MM.1S (cell line): ENCODE measurements around the gene SPATA31E1.

Source experiments
- DNase-seq: peaks from one replicate; pipeline ENCODE4 v3.0.0-alpha.2; 2015
- H2AFZ ChIP-seq: fragments of 300-600 bp; sonication (generic); 2 replicates; pipeline ENCODE4 v1.6.0; 2016; ENCODE audit warnings: antibody characterized with exemption, low read length
- H3F3A ChIP-seq: fragments of 300-600 bp; sonication (generic); 2 replicates; pipeline ENCODE4 v1.6.1; 2016; ENCODE audit warnings: mild to moderate bottlenecking, antibody characterized with exemption, low read length, moderate library complexity, mixed read lengths; ENCODE audit not compliant: insufficient read depth
- H3K27ac ChIP-seq: fragments of 300-600 bp; sonication (generic); 2 replicates; pipeline ENCODE4 v1.5.1; 2016; ENCODE audit warnings: mild to moderate bottlenecking, low read length
- H3K27me3 ChIP-seq: fragments of 300-600 bp; sonication (generic); replicated peaks from 2 replicates; pipeline ENCODE4 v1.6.0; 2016; ENCODE audit warnings: low read length; ENCODE audit not compliant: insufficient read depth
- H3K36me3 ChIP-seq: fragments of 300-600 bp; sonication (generic); replicated peaks from 2 replicates; pipeline ENCODE4 v1.6.1; 2016; ENCODE audit warnings: mild to moderate bottlenecking, low read length, mixed read lengths; ENCODE audit not compliant: insufficient read depth
- H3K4me1 ChIP-seq: fragments of 300-600 bp; sonication (generic); 2 replicates; pipeline ENCODE4 v1.6.1; 2016; ENCODE audit warnings: low read length, mixed read lengths
- H3K4me2 ChIP-seq: fragments of 300-600 bp; sonication (generic); 2 replicates; pipeline ENCODE4 v1.6.0; 2016; ENCODE audit warnings: low read depth, low read length
- H3K4me3 ChIP-seq: fragments of 300-600 bp; sonication (generic); 2 replicates; pipeline ENCODE4 v1.5.1; 2016; ENCODE audit warnings: low read length, mixed read lengths
- H3K79me2 ChIP-seq: fragments of 300-600 bp; sonication (generic); 2 replicates; pipeline ENCODE4 v1.6.1; 2016; ENCODE audit warnings: mixed run types, low read length, mixed read lengths
- H3K9ac ChIP-seq: fragments of 300-600 bp; sonication (generic); 2 replicates; pipeline ENCODE4 v1.6.1; 2016; ENCODE audit warnings: low read length, mixed read lengths
- H3K9me2 ChIP-seq: fragments of 300-600 bp; sonication (generic); replicated peaks from 2 replicates; pipeline ENCODE4 v1.6.1; 2016; ENCODE audit warnings: mild to moderate bottlenecking, low read length, mixed read lengths; ENCODE audit not compliant: insufficient read depth
- H3K9me3 ChIP-seq: fragments of 300-600 bp; sonication (generic); replicated peaks from 2 replicates; pipeline ENCODE4 v1.6.1; 2016; ENCODE audit warnings: mild to moderate bottlenecking, low read length, mixed read lengths; ENCODE audit not compliant: insufficient read depth
- H4K20me1 ChIP-seq: fragments of 300-600 bp; sonication (generic); 2 replicates; pipeline ENCODE4 v1.6.1; 2016; ENCODE audit warnings: mild to moderate bottlenecking, low read length, moderate library complexity, mixed read lengths; ENCODE audit not compliant: insufficient read depth
- EZH2 ChIP-seq: fragments of 300-600 bp; sonication (generic); optimal IDR thresholded peaks from 2 replicates; pipeline ENCODE3; 2017; ENCODE audit warnings: low read depth, mild to moderate bottlenecking, antibody characterized with exemption, low read length, mixed read lengths
- EZH2phosphoT487 ChIP-seq: fragments of 300-600 bp; sonication (generic); IDR thresholded peaks from 2 replicates; pipeline ENCODE4 v1.6.1; 2018; ENCODE audit warnings: antibody characterized with exemption, low read length
- TF ChIP-seq, protein P1 (sequence below): fragments of 300-600 bp; sonication (generic); IDR thresholded peaks from 2 replicates; pipeline ENCODE4 v1.5.1; 2016; ENCODE audit warnings: antibody characterized with exemption, low read length, mixed read lengths

The SPATA31E1 gene

GRCh38 chr9:87863882-87864465 is 18.7 kb upstream of the SPATA31E1 start:
- Histone ChIP-seq H3K27ac (no peak overlapping the region), H2AFZ (no peak overlapping the region)
- no peak for TF ChIP-seq EZH2
- TF ChIP-seq, protein P1, sequence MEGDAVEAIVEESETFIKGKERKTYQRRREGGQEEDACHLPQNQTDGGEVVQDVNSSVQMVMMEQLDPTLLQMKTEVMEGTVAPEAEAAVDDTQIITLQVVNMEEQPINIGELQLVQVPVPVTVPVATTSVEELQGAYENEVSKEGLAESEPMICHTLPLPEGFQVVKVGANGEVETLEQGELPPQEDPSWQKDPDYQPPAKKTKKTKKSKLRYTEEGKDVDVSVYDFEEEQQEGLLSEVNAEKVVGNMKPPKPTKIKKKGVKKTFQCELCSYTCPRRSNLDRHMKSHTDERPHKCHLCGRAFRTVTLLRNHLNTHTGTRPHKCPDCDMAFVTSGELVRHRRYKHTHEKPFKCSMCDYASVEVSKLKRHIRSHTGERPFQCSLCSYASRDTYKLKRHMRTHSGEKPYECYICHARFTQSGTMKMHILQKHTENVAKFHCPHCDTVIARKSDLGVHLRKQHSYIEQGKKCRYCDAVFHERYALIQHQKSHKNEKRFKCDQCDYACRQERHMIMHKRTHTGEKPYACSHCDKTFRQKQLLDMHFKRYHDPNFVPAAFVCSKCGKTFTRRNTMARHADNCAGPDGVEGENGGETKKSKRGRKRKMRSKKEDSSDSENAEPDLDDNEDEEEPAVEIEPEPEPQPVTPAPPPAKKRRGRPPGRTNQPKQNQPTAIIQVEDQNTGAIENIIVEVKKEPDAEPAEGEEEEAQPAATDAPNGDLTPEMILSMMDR: no peak
- no peak for TF ChIP-seq EZH2phosphoT487

DNA sequence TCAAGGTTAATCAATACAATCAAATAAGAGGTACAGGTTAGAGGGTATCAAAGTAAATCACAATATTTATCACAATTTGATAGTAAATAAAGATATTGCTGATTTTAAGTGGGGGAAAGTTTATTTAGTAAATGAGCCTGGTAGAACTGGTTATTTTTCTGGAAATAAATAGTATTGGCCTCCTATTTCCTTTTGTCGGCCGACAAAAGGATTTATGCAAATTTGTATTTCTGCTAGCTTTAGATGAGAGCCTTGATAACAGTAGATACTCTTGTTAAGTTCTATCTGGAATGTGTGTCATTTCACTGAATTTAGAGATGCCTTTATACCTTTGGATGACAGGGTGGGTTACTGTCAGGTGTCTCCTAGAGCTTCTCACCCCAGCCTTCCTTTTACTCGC is 17.8 kb upstream of the SPATA31E1 start:
- TF ChIP-seq, protein P1: no peak
- no peak for TF ChIP-seq EZH2phosphoT487
- TF ChIP-seq EZH2: no peak
- Histone ChIP-seq H4K20me1 (no peaks in the 10 kb centered on the region), H3K4me2 (no peak overlapping the region), H3K9me3 (no peaks in the 10 kb centered on the region), H3K36me3 (no peaks in the 10 kb centered on the region), H3K79me2 (no peaks in the 10 kb centered on the region), H3K4me3 (no peak overlapping the region), H3K27me3 (no peaks in the 10 kb centered on the region), H3F3A (no peaks in the 10 kb centered on the region), H2AFZ (no peak overlapping the region), H3K9ac (no peak overlapping the region), H3K9me2 (no peaks in the 10 kb centered on the region), H3K27ac (no peak overlapping the region), H3K4me1 (no peaks in the 10 kb centered on the region)
- DNase-seq: no peak

More at GRCh38 chr9:87863882-87864465, 18.7 kb upstream of the SPATA31E1 start:
- H3K9me2 ChIP-seq: no peaks in the 10 kb centered on the region
- DNase-seq: no peak
- H3F3A ChIP-seq: no peaks in the 10 kb centered on the region
- no peak overlapping the region for H3K4me2 ChIP-seq
- H3K4me1 ChIP-seq: no peaks in the 10 kb centered on the region
- H3K9ac ChIP-seq: no peak overlapping the region
- no peaks in the 10 kb centered on the region for H3K9me3 ChIP-seq
- no peaks in the 10 kb centered on the region for H4K20me1 ChIP-seq
- no peak overlapping the region for H3K4me3 ChIP-seq
- H3K36me3 ChIP-seq: no peaks in the 10 kb centered on the region
- H3K27me3 ChIP-seq: no peaks in the 10 kb centered on the region
- no peaks in the 10 kb centered on the region for H3K79me2 ChIP-seq

- no peaks in the 10 kb centered on the region for H3K9me2 ChIP-seq
- H3K4me1 ChIP-seq: no peaks in the 10 kb centered on the region
- H3F3A ChIP-seq: no peaks in the 10 kb centered on the region
- DNase-seq: no peak
- no peaks in the 10 kb centered on the region for H3K36me3 ChIP-seq
- TF ChIP-seq, protein P1: no peak
- TF ChIP-seq EZH2phosphoT487 (no peak), EZH2 (no peak)
- H3K79me2 ChIP-seq: no peaks in the 10 kb centered on the region
- no peak overlapping the region for H2AFZ ChIP-seq
- H3K4me3 ChIP-seq: no peak overlapping the region
- no peaks in the 10 kb centered on the region for H4K20me1 ChIP-seq
- H3K9ac ChIP-seq: no peak overlapping the region
- no peak overlapping the region for H3K4me2 ChIP-seq
- H3K27me3 ChIP-seq: no peaks in the 10 kb centered on the region
- H3K9me3 ChIP-seq: no peaks in the 10 kb centered on the region
- H3K27ac ChIP-seq: no peak overlapping the region
Observed at GRCh38 chr9:87865626-87866025, 17.1 kb upstream of the SPATA31E1 start.
